ENCODE measurements around the gene ABR. TPM values are rescaled to one million over a fixed set of nuclear protein-coding genes. Genes with fewer than 3 reads are reported as not detected.

Gene ABR
- polyA plus RNA-seq, 6 donors from 2014 or later = 4.3 to 47.2 (median 28.1) TPM

- H3K27me3 Mint-ChIP-seq = no peaks in the 10 kb centered on the region
- peak overlapping the region in 1 of 8 donors; percentile 53 for H3K4me3 Mint-ChIP-seq
- no peak overlapping the region for H3K27ac Mint-ChIP-seq
- no peak for DNase-seq
- ATAC-seq (ENCODE audit: low read depth in 2 of 2) = no peak
- no peaks in the 10 kb centered on the region for H3K36me3 Mint-ChIP-seq
- H3K9me3 Mint-ChIP-seq = no peaks in the 10 kb centered on the region
- no peaks in the 10 kb centered on the region for H3K4me1 Mint-ChIP-seq
Measured at GRCh38 chr17:1011760-1012735, 167.7 kb downstream of the ABR start.

DNA sequence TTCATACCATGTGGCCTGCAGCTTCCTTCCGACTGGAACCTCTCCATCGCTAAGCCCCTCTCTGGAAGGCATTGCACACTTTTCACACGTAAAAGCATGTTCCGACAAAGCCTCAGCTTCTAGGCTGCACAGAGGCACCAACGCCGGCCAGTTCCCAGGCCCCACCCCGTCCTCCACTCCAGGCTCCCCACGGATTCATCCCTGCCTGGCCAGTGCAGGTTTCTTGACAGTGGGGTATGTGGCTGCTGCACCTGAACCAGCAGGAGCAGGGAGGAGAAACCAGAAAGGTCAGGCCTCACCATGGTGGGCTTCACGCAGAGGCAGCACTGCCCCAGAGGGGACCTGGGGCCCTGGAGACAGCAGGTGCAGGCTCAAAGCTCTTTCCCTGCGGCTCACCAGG lies 168.6 kb downstream of the ABR start:
- no peak overlapping the region for H3K4me3 Mint-ChIP-seq
- no peaks in the 10 kb centered on the region for H3K4me1 Mint-ChIP-seq
- DNase-seq = no peak
- ATAC-seq (ENCODE audit: low read depth in 2 of 2) = no peak
- H3K27me3 Mint-ChIP-seq = no peaks in the 10 kb centered on the region
- H3K36me3 Mint-ChIP-seq = no peaks in the 10 kb centered on the region
- H3K9me3 Mint-ChIP-seq = no peaks in the 10 kb centered on the region
- no peak overlapping the region for H3K27ac Mint-ChIP-seq

GRCh38 chr17:1010586-1010985 lies 169.2 kb downstream of the ABR start:
- Mint-ChIP-seq H3K9me3 (no peaks in the 10 kb centered on the region), H3K4me1 (peaks cover 0 to 4% (median 3%) of the 10 kb centered on the region in 3 donors), H3K4me3 (no peak overlapping the region), H3K27me3 (no peaks in the 10 kb centered on the region), H3K27ac (no peak overlapping the region), H3K36me3 (no peaks in the 10 kb centered on the region)
- DNase-seq = no peak
- no peak for ATAC-seq (ENCODE audit: low read depth in 2 of 2)

DNA sequence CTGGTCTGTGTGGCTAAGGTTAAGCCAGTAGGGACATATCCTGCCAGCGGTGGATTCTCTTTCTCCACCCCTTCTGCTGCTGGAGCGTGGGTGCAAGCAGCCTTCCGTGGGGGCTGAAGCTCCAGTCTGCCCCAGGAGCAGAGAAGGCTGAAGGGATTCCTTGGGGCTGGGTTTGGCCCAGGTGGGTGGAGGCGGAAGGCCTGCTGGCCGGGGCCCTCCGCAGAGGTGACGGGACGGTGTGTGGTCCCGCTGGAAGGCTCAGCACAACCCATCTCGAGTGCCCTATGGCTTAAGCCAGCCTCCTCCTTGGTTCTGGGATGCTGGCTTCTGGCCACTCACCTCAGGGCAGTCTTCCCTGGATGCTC lies 169.7 kb downstream of the ABR start:
- Mint-ChIP-seq H3K4me1 (peaks cover 0 to 9% (median 8%) of the 10 kb centered on the region in 3 donors), H3K36me3 (peaks cover 0 to 4% of the 10 kb centered on the region in 2 donors), H3K27me3 (no peaks in the 10 kb centered on the region), H3K4me3 (no peak overlapping the region), H3K9me3 (no peaks in the 10 kb centered on the region), H3K27ac (no peak overlapping the region)
- DNase-seq (no peak), ATAC-seq (ENCODE audit: low read depth in 2 of 2) (no peak)

GRCh38 chr17:1009229-1010085 lies 170.3 kb downstream of the ABR start:
- Mint-ChIP-seq H3K4me1 (peaks cover 0 to 11% (median 9%) of the 10 kb centered on the region in 3 donors), H3K27me3 (no peaks in the 10 kb centered on the region), H3K4me3 (peak overlapping the region in 1 of 8 donors; percentile 81), H3K36me3 (peaks cover 0 to 7% of the 10 kb centered on the region in 2 donors), H3K9me3 (no peaks in the 10 kb centered on the region), H3K27ac (peak overlapping the region in 1 of 6 donors; percentile 24)
- ATAC-seq (ENCODE audit: low read depth in 2 of 2) (no peak), DNase-seq (no peak)

DNA sequence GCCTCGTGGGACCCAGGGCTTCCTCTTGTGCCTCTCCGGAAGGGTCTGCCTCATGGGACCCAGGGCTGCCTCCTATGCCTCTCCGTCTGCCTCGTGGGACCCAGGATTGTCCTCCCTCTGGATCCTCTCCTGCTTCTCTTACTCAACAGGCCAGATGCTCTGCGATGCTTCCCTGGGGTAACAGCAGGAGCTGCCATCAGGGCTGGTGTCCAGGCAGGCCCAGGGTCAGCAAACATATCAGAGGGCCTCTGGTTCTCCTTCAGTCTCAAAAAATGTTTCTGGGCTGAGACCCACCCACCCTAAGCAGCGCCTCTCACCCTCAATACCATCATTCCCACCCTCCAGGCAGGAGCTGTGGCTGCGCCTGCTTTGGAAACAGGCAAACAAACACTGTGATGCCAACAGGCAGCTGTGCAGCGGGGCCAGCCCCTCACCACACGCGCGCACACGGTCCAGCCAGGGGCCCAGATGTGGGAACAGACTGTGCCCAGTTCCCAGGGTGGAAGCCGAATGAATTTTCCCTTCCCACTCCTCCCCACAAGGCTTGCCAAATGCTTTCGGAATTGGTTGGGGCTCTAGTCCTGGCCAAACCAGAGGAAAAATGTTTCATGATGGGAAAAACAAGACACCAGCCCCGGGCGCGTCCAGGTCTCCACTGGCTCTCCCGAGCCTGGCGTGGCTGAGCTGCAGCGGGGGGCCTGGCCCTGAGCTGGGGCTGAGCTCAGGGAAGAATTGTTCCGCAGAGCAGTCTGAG lies 171.6 kb downstream of the ABR start:
- Mint-ChIP-seq H3K4me1 (peaks cover 0 to 11% (median 9%) of the 10 kb centered on the region in 3 donors), H3K4me3 (no peak overlapping the region), H3K27me3 (no peaks in the 10 kb centered on the region), H3K36me3 (peaks cover 0 to 7% of the 10 kb centered on the region in 2 donors), H3K9me3 (no peaks in the 10 kb centered on the region), H3K27ac (no peak overlapping the region)
- ATAC-seq (ENCODE audit: low read depth in 2 of 2) = no peak
- no peak for DNase-seq

DNA sequence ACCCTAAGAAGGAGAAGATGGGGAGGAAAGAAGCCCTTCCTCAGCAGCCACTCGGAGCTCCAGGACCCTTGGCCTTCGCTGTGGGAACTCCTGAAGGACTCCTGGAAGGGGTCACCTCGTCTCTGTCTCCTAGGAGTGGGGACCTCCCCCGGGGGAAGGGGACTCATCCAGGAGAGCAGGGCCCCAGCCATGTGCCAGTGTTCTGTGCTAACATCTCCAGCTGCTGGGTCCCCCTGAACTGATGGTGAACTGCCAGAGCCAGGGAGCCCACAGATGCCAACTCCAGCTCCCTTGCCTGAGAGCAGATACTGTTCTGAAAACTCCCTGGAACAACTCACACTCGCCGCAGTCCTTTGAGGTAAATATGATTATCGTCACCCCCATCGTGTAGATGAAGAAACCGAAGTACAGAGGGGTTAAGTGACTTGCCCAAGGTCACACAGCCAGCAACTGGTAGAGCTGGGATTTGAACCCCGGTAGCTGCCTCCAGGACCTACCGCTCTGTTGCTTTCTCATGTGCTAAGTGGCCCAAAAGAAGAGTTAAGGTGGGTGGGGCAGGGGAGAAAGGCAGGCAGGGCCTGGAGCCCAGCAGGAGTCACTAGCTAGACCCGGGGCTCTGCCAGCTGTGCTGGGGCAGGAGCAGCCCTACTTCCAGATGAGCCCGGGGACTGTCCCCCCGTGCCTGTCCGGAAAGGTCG lies 172.3 kb downstream of the ABR start:
- Mint-ChIP-seq H3K27me3 (no peaks in the 10 kb centered on the region), H3K9me3 (no peaks in the 10 kb centered on the region), H3K36me3 (peaks cover 0 to 8% of the 10 kb centered on the region in 2 donors), H3K4me3 (no peak overlapping the region), H3K27ac (no peak overlapping the region), H3K4me1 (peaks cover 0 to 14% (median 11%) of the 10 kb centered on the region in 3 donors)
- DNase-seq (no peak), ATAC-seq (ENCODE audit: low read depth in 2 of 2) (no peak)

GRCh38 chr17:1006054-1006453 lies 173.7 kb downstream of the ABR start:
- H3K27me3 Mint-ChIP-seq = no peaks in the 10 kb centered on the region
- peaks cover 0 to 15% (median 14%) of the 10 kb centered on the region in 3 donors for H3K4me1 Mint-ChIP-seq
- ATAC-seq (ENCODE audit: low read depth in 2 of 2) (no peak), DNase-seq (no peak)
- H3K36me3 Mint-ChIP-seq = peaks cover 3 to 15% of the 10 kb centered on the region in 2 donors
- no peak overlapping the region for H3K4me3 Mint-ChIP-seq
- H3K9me3 Mint-ChIP-seq = no peaks in the 10 kb centered on the region
- H3K27ac Mint-ChIP-seq = no peak overlapping the region

GRCh38 chr17:1005361-1005946 lies 174.3 kb downstream of the ABR start:
- Mint-ChIP-seq H3K27ac (peak overlapping the region in 4 of 6 donors; percentile 24 to 93 (median 64)), H3K4me3 (peak overlapping the region in 2 of 8 donors; percentile 35 to 58), H3K9me3 (no peaks in the 10 kb centered on the region), H3K36me3 (peaks cover 3 to 15% of the 10 kb centered on the region in 2 donors), H3K27me3 (no peaks in the 10 kb centered on the region), H3K4me1 (peaks cover 0 to 15% (median 14%) of the 10 kb centered on the region in 3 donors)
- DNase-seq = no peak
- no peak for ATAC-seq (ENCODE audit: low read depth in 2 of 2)

DNA sequence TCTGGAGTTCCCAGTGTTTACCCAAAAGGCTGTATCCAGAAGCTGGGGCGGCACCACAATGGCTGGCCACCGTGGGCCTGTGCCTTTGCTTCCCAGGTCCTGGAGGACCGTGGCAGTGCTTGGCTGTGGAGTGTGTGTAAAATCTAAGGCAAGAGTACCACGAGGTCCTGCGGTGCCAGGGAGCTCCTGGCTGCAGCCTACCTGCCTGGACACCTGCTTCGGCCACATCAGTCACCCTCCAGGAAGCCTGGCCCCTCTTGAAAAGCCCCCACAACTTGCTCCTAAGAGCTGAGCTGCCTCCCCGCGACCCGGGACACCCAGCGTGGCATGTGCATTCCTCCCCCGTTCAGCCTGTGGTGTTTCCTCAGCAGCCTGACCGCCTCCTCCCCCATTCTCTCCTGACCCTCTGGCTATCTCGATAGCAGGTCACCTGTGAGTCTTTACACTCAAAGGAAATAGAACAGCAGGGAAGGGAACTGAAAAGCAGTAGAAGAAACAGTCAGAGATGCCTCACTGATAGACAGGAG lies 174.9 kb downstream of the ABR start:
- H3K9me3 Mint-ChIP-seq = no peaks in the 10 kb centered on the region
- H3K4me1 Mint-ChIP-seq = peaks cover 0 to 15% (median 14%) of the 10 kb centered on the region in 3 donors
- H3K27ac Mint-ChIP-seq = peak overlapping the region in 5 of 6 donors; percentile 32 to 93 (median 65)
- no peaks in the 10 kb centered on the region for H3K27me3 Mint-ChIP-seq
- H3K36me3 Mint-ChIP-seq = peaks cover 3 to 15% of the 10 kb centered on the region in 2 donors
- H3K4me3 Mint-ChIP-seq = no peak overlapping the region
- DNase-seq (no peak), ATAC-seq (ENCODE audit: low read depth in 2 of 2) (no peak)

DNA sequence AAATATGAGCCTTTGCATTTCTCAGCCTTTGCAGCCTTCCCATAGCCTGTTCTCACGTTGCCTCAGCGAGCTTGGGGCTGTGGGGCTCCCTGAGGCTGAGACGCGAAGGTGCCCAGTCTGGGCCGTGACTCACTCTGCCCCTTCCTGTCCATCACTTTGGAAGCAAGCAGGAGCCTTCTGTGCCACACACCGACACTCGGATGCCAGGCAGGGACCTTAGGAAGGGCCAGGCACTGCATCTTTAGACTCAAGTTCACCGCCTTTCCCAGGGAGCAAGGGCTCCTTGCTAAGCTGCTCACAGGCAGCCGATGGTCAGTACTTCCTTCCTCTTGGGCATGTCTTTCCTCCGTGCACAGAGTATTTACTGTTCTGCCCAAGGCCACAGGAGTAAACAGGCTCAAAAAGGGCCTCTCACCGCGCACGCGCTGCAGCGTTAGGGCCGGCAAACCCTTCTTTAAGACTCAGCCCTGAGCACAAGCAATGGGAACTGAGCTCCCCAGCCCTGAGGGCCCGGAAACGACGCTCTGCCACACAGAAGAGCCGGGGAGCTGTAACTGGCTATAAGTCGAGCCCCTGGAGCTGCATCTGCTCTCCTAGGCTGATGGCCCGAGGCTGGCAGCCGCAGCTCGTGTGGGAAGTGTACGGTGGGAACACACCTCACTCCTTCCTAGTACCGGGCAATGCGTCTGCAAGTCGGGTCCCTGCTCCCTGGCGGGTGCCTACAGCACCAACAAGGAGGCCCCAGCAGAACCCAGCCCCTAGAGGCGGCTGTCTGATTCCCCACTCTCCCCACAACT lies 175.6 kb downstream of the ABR start:
- no peaks in the 10 kb centered on the region for H3K27me3 Mint-ChIP-seq
- no peak overlapping the region for H3K4me3 Mint-ChIP-seq
- H3K36me3 Mint-ChIP-seq = peaks cover 8 to 15% of the 10 kb centered on the region in 2 donors
- H3K27ac Mint-ChIP-seq = peak overlapping the region in 1 of 6 donors; percentile 28
- peaks cover 0 to 17% (median 17%) of the 10 kb centered on the region in 3 donors for H3K4me1 Mint-ChIP-seq
- no peaks in the 10 kb centered on the region for H3K9me3 Mint-ChIP-seq
- DNase-seq = no peak
- ATAC-seq (ENCODE audit: low read depth in 2 of 2) = no peak
